SU-DHL-6 (cell line): ENCODE results near the gene OSBPL9.
"Not testable (repeated sequence)": the region's sequence is repeated elsewhere in the genome, so short reads cannot be mapped to it uniquely, and the experiment has no call there.

Source experiments
- H2AFZ ChIP-seq: fragments of 200-600 bp; sonication (generic); 2 replicates; pipeline ENCODE4 v1.6.1; 2014; ENCODE audit warnings: low read depth, mild to moderate bottlenecking, moderate library complexity, mixed read lengths, antibody characterized with exemption, low read length; ENCODE audit not compliant: severe bottlenecking
- H3F3A ChIP-seq: fragments of 200-600 bp; shearing (Covaris generic); 2 replicates; pipeline ENCODE4 v1.6.0; 2016; ENCODE audit warnings: antibody characterized with exemption, mild to moderate bottlenecking; ENCODE audit not compliant: insufficient read depth
- H3K27ac ChIP-seq: fragments of 200-600 bp; sonication (generic); 2 replicates; pipeline ENCODE4 v1.5.1; 2016; ENCODE audit warnings: low read depth, mild to moderate bottlenecking, low read length, moderate library complexity, mixed read lengths
- H3K27me3 ChIP-seq: fragments of 200-600 bp; sonication (generic), shearing (Covaris generic); 2 replicates; pipeline ENCODE4 v1.6.0; 2014; ENCODE audit warnings: mild to moderate bottlenecking, low read length
- H3K36me3 ChIP-seq: fragments of 200-600 bp; sonication (generic); 2 replicates; pipeline ENCODE4 v1.6.1; 2014; ENCODE audit warnings: mild to moderate bottlenecking, low read length, mixed read lengths
- H3K4me2 ChIP-seq: fragments of 300-600, 200-600 bp; shearing (Covaris generic), sonication (generic); 2 replicates; pipeline ENCODE4 v1.6.0; 2014; ENCODE audit warnings: low read length, low read depth, mild to moderate bottlenecking; ENCODE audit not compliant: poor library complexity, severe bottlenecking
- H3K4me3 ChIP-seq: fragments of 200-600 bp; sonication (generic); 2 replicates; pipeline ENCODE4 v1.5.1; 2014; ENCODE audit warnings: antibody characterized with exemption, low read length, mild to moderate bottlenecking, mixed read lengths; ENCODE audit not compliant: insufficient read depth, poor library complexity, severe bottlenecking
- H3K79me2 ChIP-seq: fragments of 200-600 bp; sonication (generic); 2 replicates; pipeline ENCODE4 v1.6.1; 2014; ENCODE audit warnings: mild to moderate bottlenecking, low read length, moderate library complexity; ENCODE audit not compliant: insufficient read depth
- H3K9ac ChIP-seq: fragments of 200-600 bp; sonication (generic); 2 replicates; pipeline ENCODE4 v1.7.0; 2014; ENCODE audit warnings: mild to moderate bottlenecking, low read length
- H3K9me2 ChIP-seq: fragments of 200-600 bp; sonication (generic); replicated peaks from 2 replicates; pipeline ENCODE4 v1.6.1; 2014; ENCODE audit warnings: low read length; ENCODE audit not compliant: insufficient read depth
- H3K9me3 ChIP-seq: fragments of 200-600 bp; sonication (generic); 2 replicates; pipeline ENCODE4 v1.6.1; 2014; ENCODE audit warnings: low read length, mixed read lengths; ENCODE audit not compliant: insufficient read depth
- H4K20me1 ChIP-seq: fragments of 200-600 bp; sonication (generic); 2 replicates; pipeline ENCODE4 v1.6.1; 2014; ENCODE audit warnings: low read depth, mild to moderate bottlenecking, antibody characterized with exemption, low read length, moderate library complexity, mixed read lengths
- EZH2phosphoT487 ChIP-seq: fragments of 200-600 bp; sonication (generic), shearing (Covaris generic); conservative IDR thresholded peaks from 2 replicates; pipeline ENCODE4 v1.6.1; 2018; ENCODE audit warnings: mild to moderate bottlenecking, antibody characterized with exemption, low read length, moderate library complexity, mixed read lengths
- TF ChIP-seq, protein P1 (sequence below): fragments of 200-600 bp; sonication (generic); IDR thresholded peaks from one replicate; pipeline ENCODE4 v1.5.1; 2017; ENCODE audit warnings: antibody characterized with exemption, mild to moderate bottlenecking, low read length, moderate library complexity; ENCODE audit not compliant: insufficient read depth, poor library complexity, severe bottlenecking

Gene OSBPL9

DNA sequence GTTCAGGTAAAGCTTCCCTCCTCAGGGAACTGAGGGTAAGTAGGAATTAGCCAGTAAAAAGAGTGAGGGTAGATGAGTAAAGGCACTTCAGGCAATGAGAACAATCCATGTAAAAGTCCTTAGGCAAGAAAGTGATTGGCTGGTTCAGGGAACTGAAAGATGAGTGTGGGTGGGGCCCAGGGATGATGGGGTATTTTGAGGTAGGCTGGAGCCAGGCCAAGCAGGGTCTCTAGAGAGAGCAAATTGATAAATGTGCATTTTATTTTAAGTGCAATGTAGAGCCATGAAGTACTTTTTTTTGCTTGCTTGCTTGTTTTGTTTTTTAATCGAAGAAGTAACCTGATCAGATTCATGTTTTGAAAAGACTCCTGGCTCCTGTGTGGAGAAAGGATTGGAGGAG, 26.5 kb downstream of the OSBPL9 start:
- no peak overlapping the region for H3K27ac ChIP-seq
- no peaks in the 10 kb centered on the region for H3K79me2 ChIP-seq

DNA sequence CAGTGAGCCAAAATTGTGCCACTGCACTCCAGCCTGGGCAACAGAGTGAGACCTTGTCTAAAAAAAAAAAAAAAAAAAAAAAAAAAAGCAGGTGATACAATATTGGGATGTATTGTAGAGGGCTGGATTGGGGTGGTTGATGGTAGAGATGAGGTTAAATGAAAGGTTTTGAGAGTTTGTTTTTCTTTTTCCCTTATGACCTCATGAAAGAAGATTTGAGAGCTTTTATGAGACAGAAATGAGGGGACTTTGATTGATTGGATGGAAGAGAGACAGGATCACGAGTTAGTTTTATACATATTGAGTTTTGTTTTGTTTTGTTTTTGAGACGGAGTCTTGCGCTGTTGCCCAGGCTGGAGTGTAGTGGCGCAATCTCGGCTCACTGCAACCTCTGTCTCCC, 27.1 kb downstream of the OSBPL9 start:
- no peak overlapping the region for H3K4me3 ChIP-seq
- no peaks in the 10 kb centered on the region for H3K9me2 ChIP-seq
- H3K9ac ChIP-seq = no peak overlapping the region
- no peaks in the 10 kb centered on the region for H3K9me3 ChIP-seq
- no peak overlapping the region for H3K4me2 ChIP-seq
- no peaks in the 10 kb centered on the region for H3F3A ChIP-seq
- TF ChIP-seq, protein P1, sequence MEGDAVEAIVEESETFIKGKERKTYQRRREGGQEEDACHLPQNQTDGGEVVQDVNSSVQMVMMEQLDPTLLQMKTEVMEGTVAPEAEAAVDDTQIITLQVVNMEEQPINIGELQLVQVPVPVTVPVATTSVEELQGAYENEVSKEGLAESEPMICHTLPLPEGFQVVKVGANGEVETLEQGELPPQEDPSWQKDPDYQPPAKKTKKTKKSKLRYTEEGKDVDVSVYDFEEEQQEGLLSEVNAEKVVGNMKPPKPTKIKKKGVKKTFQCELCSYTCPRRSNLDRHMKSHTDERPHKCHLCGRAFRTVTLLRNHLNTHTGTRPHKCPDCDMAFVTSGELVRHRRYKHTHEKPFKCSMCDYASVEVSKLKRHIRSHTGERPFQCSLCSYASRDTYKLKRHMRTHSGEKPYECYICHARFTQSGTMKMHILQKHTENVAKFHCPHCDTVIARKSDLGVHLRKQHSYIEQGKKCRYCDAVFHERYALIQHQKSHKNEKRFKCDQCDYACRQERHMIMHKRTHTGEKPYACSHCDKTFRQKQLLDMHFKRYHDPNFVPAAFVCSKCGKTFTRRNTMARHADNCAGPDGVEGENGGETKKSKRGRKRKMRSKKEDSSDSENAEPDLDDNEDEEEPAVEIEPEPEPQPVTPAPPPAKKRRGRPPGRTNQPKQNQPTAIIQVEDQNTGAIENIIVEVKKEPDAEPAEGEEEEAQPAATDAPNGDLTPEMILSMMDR = no peak
- TF ChIP-seq EZH2phosphoT487 = no peak
- H4K20me1 ChIP-seq = peaks cover 2% of the 10 kb centered on the region; the same call in 1 of the 2 replicates
- no peak overlapping the region for H2AFZ ChIP-seq
- H3K79me2 ChIP-seq = no peaks in the 10 kb centered on the region
- no peaks in the 10 kb centered on the region for H3K27me3 ChIP-seq
- H3K27ac ChIP-seq = no peak overlapping the region
- no peaks in the 10 kb centered on the region for H3K36me3 ChIP-seq

More for the DNA sequence above, 26.5 kb downstream of the OSBPL9 start:
- Histone ChIP-seq H4K20me1 (peaks cover 3% of the 10 kb centered on the region; the same call in 1 of the 2 replicates), H3K4me2 (no peak overlapping the region), H3K36me3 (no peaks in the 10 kb centered on the region), H3K27me3 (no peaks in the 10 kb centered on the region), H3K4me3 (no peak overlapping the region), H3F3A (no peaks in the 10 kb centered on the region), H2AFZ (no peak overlapping the region), H3K9ac (no peak overlapping the region), H3K9me2 (no peaks in the 10 kb centered on the region), H3K9me3 (no peaks in the 10 kb centered on the region)
- TF ChIP-seq, protein P1 = no peak
- no peak for TF ChIP-seq EZH2phosphoT487

DNA sequence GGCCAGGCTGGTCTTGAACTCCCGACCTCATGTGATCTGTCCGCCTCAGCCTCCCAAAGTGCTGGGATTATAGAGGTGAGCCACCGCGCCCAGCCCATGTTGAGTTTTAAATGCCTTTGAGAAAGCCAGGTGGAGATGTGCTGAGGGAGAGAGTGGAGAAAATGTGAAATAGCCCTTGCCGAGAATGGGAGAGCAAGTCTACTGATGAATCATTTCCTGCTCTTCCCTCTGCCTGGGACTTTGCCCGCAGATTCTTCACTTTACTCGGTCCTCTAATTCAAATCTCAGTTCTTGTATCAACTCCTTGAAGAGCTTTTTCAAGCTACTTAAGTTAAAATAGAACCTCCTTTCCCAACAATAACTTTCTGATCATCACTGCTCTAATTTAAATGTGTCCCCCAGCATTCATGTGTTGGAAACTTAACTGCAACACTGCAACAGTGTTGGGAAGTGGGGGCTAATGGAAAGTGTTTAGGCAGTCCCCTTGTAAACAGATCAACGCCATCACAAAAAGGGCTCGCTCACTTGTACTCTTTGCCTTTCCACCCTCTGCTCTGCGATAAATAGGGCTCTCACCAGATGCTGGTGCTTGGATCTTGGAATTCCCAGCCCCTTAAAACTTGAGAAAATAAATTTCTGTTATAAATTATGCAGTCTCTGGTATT, 27.8 kb downstream of the OSBPL9 start:
- H2AFZ ChIP-seq = no peak overlapping the region
- no peak overlapping the region for H3K27ac ChIP-seq
- H3K27me3 ChIP-seq = no peaks in the 10 kb centered on the region
- no peak for TF ChIP-seq EZH2phosphoT487
- TF ChIP-seq, protein P1 = no peak
- H3K4me2 ChIP-seq = no peak overlapping the region
- H3K79me2 ChIP-seq = no peaks in the 10 kb centered on the region
- no peak overlapping the region for H3K9ac ChIP-seq
- no peaks in the 10 kb centered on the region; the same call in 1 of the 2 replicates for H4K20me1 ChIP-seq
- no peaks in the 10 kb centered on the region for H3K9me3 ChIP-seq
- H3K4me3 ChIP-seq = no peak overlapping the region
- no peaks in the 10 kb centered on the region for H3F3A ChIP-seq
- no peaks in the 10 kb centered on the region for H3K36me3 ChIP-seq
- no peaks in the 10 kb centered on the region for H3K9me2 ChIP-seq

DNA sequence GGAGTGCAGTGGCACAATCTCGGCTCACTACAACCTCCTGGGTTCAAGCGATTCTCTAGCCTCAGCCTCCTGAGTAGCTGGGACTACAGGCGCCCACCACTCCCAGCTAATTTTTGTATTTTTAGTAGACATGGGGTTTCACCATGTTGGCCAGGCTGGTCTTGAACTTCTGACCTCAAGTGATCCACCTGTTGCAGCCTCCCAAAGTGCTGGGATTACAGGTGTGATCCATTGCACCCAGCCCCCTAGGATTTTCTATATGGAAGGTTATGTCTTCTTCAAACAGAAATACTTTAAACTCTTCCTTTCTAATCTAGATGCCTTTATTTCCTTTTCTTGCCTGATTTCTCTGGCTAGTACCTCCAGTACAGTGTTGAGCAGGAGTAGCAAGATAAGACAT, 29.7 kb downstream of the OSBPL9 start:
- not testable (repeated sequence) for H3K27ac ChIP-seq, H3K4me2 ChIP-seq, H3K79me2 ChIP-seq, H3K9me3 ChIP-seq, H3K9me2 ChIP-seq, H3K4me3 ChIP-seq, H2AFZ ChIP-seq, H3K36me3 ChIP-seq, H3F3A ChIP-seq, H3K27me3 ChIP-seq, H3K9ac ChIP-seq, H4K20me1 ChIP-seq
